ENCODE measurements around the gene SUGP1. TPM values are rescaled to one million over a fixed set of nuclear protein-coding genes. Genes with fewer than 3 reads are reported as not detected.

SUGP1 gene
- total RNA-seq, 1 donor from 2014 or later = 28.7 TPM

- DNase-seq (ENCODE audit: low read depth, low spot score) = no peak
Measured at GRCh38 chr19:19303411-19303810, 16.9 kb downstream of the SUGP1 start.

GRCh38 chr19:19300613-19301012, 19.7 kb downstream of the SUGP1 start:
- no peak for DNase-seq (ENCODE audit: low read depth, low spot score)

- DNase-seq (ENCODE audit: low read depth, low spot score) = no peak
Measured at GRCh38 chr19:19297759-19298158, 22.6 kb downstream of the SUGP1 start.

- DNase-seq (ENCODE audit: low read depth, low spot score) = no peak
Measured at GRCh38 chr19:19296953-19297689, 23.2 kb downstream of the SUGP1 start.

GRCh38 chr19:19294914-19295313, 25.4 kb downstream of the SUGP1 start:
- no peak for DNase-seq (ENCODE audit: low read depth, low spot score)

- DNase-seq (ENCODE audit: low read depth, low spot score) = no peak
Measured at GRCh38 chr19:19292607-19293006, 27.7 kb downstream of the SUGP1 start.

- no peak for DNase-seq (ENCODE audit: low read depth, low spot score)
Measured at GRCh38 chr19:19285686-19286085, 34.6 kb downstream of the SUGP1 start.

- no peak for DNase-seq (ENCODE audit: low read depth, low spot score)
Measured at GRCh38 chr19:19280561-19280960, 39.7 kb downstream of the SUGP1 start.

- DNase-seq (ENCODE audit: low read depth, low spot score) = no peak
Measured at GRCh38 chr19:19279853-19280252, 40.5 kb downstream of the SUGP1 start.

- no peak for DNase-seq (ENCODE audit: low read depth, low spot score)
Measured at GRCh38 chr19:19279062-19279612, 41.2 kb downstream of the SUGP1 start.

GRCh38 chr19:19278315-19278714, 42.0 kb downstream of the SUGP1 start:
- no peak for DNase-seq (ENCODE audit: low read depth, low spot score)

- no peak for DNase-seq (ENCODE audit: low read depth, low spot score)
Measured at GRCh38 chr19:19276851-19277250, 43.5 kb downstream of the SUGP1 start.

GRCh38 chr19:19276386-19276785, 43.9 kb downstream of the SUGP1 start:
- DNase-seq (ENCODE audit: low read depth, low spot score) = no peak

GRCh38 chr19:19274716-19275565, 45.4 kb downstream of the SUGP1 start:
- DNase-seq (ENCODE audit: low read depth, low spot score) = no peak

GRCh38 chr19:19274146-19274545, 46.2 kb downstream of the SUGP1 start:
- no peak for DNase-seq (ENCODE audit: low read depth, low spot score)

- DNase-seq (ENCODE audit: low read depth, low spot score) = no peak
Measured at GRCh38 chr19:19271828-19272599, 48.3 kb downstream of the SUGP1 start.

- no peak for DNase-seq (ENCODE audit: low read depth, low spot score)
Measured at GRCh38 chr19:19270749-19271571, 49.3 kb downstream of the SUGP1 start.

- DNase-seq (ENCODE audit: low read depth, low spot score) = no peak
Measured at GRCh38 chr19:19269952-19270694, 50.2 kb downstream of the SUGP1 start.

- no peak for DNase-seq (ENCODE audit: low read depth, low spot score)
Measured at GRCh38 chr19:19268453-19269385, 51.6 kb downstream of the SUGP1 start.

All from pulmonary artery endothelial cell (primary cell).